ENCODE results near the gene PLXND1. TPM values are rescaled to one million over a fixed set of nuclear protein-coding genes. Genes with fewer than 3 reads are reported as not detected.
"Not testable (repeated sequence)": the region's sequence is repeated elsewhere in the genome, so short reads cannot be mapped to it uniquely, and the experiment has no call there.

PLXND1 gene, protein sequence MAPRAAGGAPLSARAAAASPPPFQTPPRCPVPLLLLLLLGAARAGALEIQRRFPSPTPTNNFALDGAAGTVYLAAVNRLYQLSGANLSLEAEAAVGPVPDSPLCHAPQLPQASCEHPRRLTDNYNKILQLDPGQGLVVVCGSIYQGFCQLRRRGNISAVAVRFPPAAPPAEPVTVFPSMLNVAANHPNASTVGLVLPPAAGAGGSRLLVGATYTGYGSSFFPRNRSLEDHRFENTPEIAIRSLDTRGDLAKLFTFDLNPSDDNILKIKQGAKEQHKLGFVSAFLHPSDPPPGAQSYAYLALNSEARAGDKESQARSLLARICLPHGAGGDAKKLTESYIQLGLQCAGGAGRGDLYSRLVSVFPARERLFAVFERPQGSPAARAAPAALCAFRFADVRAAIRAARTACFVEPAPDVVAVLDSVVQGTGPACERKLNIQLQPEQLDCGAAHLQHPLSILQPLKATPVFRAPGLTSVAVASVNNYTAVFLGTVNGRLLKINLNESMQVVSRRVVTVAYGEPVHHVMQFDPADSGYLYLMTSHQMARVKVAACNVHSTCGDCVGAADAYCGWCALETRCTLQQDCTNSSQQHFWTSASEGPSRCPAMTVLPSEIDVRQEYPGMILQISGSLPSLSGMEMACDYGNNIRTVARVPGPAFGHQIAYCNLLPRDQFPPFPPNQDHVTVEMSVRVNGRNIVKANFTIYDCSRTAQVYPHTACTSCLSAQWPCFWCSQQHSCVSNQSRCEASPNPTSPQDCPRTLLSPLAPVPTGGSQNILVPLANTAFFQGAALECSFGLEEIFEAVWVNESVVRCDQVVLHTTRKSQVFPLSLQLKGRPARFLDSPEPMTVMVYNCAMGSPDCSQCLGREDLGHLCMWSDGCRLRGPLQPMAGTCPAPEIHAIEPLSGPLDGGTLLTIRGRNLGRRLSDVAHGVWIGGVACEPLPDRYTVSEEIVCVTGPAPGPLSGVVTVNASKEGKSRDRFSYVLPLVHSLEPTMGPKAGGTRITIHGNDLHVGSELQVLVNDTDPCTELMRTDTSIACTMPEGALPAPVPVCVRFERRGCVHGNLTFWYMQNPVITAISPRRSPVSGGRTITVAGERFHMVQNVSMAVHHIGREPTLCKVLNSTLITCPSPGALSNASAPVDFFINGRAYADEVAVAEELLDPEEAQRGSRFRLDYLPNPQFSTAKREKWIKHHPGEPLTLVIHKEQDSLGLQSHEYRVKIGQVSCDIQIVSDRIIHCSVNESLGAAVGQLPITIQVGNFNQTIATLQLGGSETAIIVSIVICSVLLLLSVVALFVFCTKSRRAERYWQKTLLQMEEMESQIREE (N-terminal part only)
- 1 to 10 TPM; 2.8 to 4.8 TPM for total RNA-seq

DNA sequence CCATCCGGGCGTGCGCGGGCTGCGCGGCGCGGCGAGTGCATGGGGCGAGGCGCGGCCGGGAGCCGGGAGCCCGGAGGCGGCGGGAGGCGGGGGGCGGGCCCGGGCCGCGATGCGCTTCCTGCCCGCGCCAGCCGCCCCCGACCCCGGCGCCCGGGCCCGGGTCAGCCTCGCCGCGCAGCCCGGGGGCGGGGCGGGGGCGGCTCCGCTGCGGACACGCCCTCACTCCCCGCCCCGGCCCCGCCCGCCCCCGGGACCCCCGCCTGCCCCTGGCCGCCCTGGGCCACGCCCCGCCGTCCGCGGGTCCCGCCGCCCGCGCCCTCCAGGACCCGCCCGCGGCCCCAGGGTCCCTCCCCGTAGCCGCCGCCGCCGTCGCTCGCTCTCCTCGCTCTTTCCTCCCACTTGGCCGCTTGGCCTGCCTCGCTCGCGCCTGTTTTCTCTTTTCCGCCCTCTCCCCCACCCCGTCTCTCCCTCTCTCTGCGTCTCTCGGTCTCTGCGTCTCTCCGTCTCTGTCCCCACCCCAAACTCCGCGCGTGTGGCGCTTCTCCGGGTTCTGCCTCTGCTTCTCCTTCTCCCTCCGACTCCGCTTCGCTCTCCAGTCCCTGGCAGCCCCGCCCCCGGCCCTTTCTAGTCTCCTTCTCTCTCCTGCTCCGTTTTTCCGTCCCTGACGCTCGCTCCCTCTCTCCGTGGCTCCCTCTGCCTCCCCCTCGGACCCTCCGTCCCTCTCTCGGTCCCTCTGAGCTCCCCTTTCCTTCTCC lies at the start of gene PLXND1:
Gene PLXND1, minus strand, starts transcription at position 41 of the 755 bp plus-strand sequence. Its CDS starts 37 bp downstream, at position 4.
- ATAC-seq (peak; percentile 74 to 85), DNase-seq (ENCODE audit: low spot score) (no peak)
- no peaks in the 10 kb centered on the region for H3K9me3 Mint-ChIP-seq
- H3K4me3 Mint-ChIP-seq: peak within 1 kb of the TSS; percentile 93
- no peaks in the 10 kb centered on the region for H3K36me3 Mint-ChIP-seq
- H3K27ac Mint-ChIP-seq: peak within 1 kb of the TSS in 1 of 2 donors; percentile 58
- peaks cover 12 to 15% of the 10 kb centered on the region in 2 donors for H3K27me3 Mint-ChIP-seq
- H3K4me1 Mint-ChIP-seq (ENCODE audit: low read depth in 2 of 2): peaks cover 40 to 48% of the 10 kb centered on the region in 2 donors

DNA sequence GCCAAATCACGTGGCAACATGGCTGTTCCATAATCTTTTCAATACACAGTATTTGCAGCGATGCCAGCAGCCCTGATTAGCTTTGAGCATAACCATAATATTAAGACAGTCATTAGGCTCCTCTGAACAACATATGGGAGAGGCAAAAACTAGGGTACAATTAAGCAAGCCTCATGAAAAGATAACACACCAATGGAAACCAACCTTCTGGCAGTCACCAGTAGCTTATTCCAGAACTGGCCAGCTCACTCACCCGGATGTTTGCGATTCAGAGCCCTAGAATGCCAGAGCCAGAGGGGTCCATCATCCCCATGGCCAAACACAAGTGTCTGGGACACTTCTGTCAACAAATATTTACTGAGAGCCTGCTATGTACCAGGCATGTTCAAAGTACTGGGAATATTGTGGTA lies 48.8 kb upstream of the PLXND1 start:
- Mint-ChIP-seq H3K4me3 (no peak overlapping the region), H3K27me3 (no peaks in the 10 kb centered on the region), H3K9me3 (no peaks in the 10 kb centered on the region), H3K27ac (no peak overlapping the region), H3K4me1 (ENCODE audit: low read depth in 2 of 2) (peaks cover 10 to 11% of the 10 kb centered on the region in 2 donors), H3K36me3 (no peaks in the 10 kb centered on the region)
- ATAC-seq (no peak), DNase-seq (ENCODE audit: low spot score) (no peak)

DNA sequence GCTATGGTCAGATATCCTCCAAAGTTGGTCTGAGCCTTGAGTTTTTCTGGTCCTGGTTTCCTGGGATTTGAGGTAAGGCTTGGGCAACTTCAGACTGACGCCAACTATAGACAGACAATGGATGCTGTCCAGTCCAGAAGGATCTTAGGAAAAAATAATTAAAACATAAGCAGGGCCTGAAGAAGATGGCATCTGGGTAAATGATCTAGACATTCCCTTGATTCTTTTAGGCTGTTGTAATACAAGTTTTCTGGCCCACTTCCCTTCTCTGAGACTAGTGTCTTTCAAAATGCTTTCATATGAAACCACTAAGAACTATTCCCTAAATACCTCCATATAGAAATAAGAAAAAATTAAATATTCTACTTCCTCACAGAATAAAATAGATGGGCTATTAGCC lies 47.7 kb upstream of the PLXND1 start:
- ATAC-seq (no peak), DNase-seq (ENCODE audit: low spot score) (no peak)
- H3K9me3 Mint-ChIP-seq: no peaks in the 10 kb centered on the region
- H3K36me3 Mint-ChIP-seq: no peaks in the 10 kb centered on the region
- H3K27me3 Mint-ChIP-seq: no peaks in the 10 kb centered on the region
- no peak overlapping the region for H3K4me3 Mint-ChIP-seq
- peaks cover 13% of the 10 kb centered on the region in 2 donors for H3K4me1 Mint-ChIP-seq (ENCODE audit: low read depth in 2 of 2)
- H3K27ac Mint-ChIP-seq: no peak overlapping the region

DNA sequence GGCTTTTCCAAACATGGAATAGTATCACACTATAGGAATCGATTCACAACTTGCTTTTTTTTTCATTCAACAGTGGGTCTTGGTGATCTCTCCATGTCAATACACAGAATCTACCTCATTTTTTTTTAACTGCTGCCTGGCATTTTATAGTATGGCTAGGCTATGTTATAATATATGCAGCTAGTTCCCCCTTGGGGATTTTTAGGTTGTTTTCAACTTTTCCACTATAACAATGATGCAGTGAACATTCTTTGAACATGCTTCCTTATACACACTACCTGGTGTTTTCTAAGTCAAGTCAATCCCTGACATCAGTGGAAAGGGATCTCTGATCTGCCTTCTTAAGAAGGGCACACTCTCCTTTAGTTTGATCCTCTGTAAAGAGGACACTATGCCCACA lies 46.5 kb upstream of the PLXND1 start:
- no peaks in the 10 kb centered on the region for H3K36me3 Mint-ChIP-seq
- no peaks in the 10 kb centered on the region for H3K9me3 Mint-ChIP-seq
- H3K4me3 Mint-ChIP-seq: no peak overlapping the region
- no peak for ATAC-seq
- H3K4me1 Mint-ChIP-seq (ENCODE audit: low read depth in 2 of 2): peaks cover 8 to 9% of the 10 kb centered on the region in 2 donors
- no peak for DNase-seq (ENCODE audit: low spot score)
- H3K27me3 Mint-ChIP-seq: no peaks in the 10 kb centered on the region
- H3K27ac Mint-ChIP-seq: no peak overlapping the region

DNA sequence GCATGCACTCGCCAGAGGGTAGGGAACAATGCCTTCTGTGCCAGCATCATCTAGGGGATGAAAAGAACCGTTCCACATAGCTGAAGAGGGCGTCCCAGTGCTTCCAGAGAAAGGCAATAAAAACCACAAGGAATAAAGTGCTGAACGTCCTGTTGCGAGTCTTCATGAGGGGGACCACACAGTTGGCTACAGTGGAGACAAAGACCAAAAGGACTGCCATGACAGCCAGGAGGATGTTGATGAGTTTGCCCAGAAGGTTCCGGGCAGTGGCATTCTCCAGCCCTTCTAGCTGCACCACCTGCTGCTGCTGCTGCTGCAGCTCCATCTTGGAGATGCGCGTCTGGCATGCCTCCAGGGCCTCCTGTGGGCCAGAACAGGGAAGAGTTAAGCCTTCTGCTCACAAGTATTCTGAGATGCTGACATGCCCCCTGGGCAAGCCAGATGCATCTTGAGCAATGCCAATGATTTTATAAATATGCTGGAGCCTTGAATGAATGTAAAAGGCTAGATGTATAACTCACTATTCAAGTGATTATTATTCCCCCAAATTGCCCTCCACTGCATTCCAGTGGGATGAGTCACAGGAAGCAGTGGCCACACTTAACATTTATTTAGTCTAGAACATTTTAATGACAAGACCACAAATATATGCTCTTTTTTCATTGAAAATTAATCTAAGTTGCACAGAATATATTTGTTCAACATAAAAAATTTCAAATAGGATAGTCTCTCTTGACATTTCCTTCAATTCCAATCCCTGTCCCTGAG lies 45.1 kb upstream of the PLXND1 start:
- H3K27ac Mint-ChIP-seq: no peak overlapping the region
- ATAC-seq: no peak
- peaks cover 3 to 5% of the 10 kb centered on the region in 2 donors for H3K4me1 Mint-ChIP-seq (ENCODE audit: low read depth in 2 of 2)
- H3K27me3 Mint-ChIP-seq: no peaks in the 10 kb centered on the region
- no peaks in the 10 kb centered on the region for H3K36me3 Mint-ChIP-seq
- DNase-seq (ENCODE audit: low spot score): no peak
- H3K4me3 Mint-ChIP-seq: no peak overlapping the region
- no peaks in the 10 kb centered on the region for H3K9me3 Mint-ChIP-seq

DNA sequence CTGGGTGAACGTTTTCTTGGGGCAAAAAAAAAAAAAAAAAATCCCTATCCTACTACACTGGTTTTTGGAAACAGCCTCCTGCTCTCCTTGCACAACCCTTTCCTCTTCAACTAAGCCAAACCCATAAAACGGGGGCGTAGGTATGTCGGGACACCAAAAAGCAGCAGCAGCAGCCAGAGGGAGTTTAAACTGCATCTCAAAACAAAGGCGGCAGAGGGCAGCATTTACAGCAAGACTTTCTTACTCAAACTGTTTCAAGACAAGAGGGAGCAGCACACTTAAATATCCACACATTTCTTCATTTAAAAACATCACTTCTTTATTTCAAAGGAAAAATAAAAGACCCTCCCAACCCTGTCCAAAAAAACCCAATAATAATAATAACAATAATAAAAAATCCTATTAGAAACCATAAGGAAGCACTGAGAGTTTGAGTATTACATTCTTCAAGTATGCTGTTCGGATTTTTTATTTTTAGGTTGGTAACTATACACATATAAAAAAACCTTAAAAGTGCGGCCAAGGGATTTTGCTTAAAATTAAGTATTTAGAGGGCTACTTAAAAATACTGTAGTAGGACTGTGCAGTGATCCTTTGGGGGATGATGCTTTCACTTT lies 43.9 kb upstream of the PLXND1 start:
- ATAC-seq: no peak
- Mint-ChIP-seq H3K4me3 (no peak overlapping the region), H3K4me1 (ENCODE audit: low read depth in 2 of 2) (peaks cover 3 to 5% of the 10 kb centered on the region in 2 donors), H3K36me3 (no peaks in the 10 kb centered on the region), H3K27ac (no peak overlapping the region), H3K27me3 (no peaks in the 10 kb centered on the region), H3K9me3 (no peaks in the 10 kb centered on the region)
- DNase-seq (ENCODE audit: low spot score): no peak

DNA sequence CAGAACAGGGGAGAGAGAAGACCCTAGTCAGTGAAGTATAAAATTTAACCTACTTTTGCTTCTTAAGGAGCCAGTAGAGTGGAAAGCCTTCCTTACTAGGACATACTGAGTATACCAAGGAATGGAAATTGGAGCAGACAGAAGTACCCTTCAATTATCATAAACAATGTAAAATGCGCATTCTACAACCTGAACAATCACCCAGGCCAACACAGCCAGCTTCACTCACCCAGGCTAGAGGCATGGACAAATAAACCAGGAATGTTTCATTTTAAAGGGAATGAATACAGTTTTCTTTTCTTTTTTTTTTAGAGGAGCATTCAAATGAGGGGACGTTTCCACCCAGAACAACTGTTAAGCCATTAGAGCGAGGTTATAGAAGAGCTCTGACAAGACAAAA lies 41.9 kb upstream of the PLXND1 start:
- H3K36me3 Mint-ChIP-seq: no peaks in the 10 kb centered on the region
- H3K27ac Mint-ChIP-seq: no peak overlapping the region
- DNase-seq (ENCODE audit: low spot score): no peak
- H3K4me1 Mint-ChIP-seq (ENCODE audit: low read depth in 2 of 2): peaks cover 3 to 5% of the 10 kb centered on the region in 2 donors
- H3K4me3 Mint-ChIP-seq: no peak overlapping the region
- H3K9me3 Mint-ChIP-seq: no peaks in the 10 kb centered on the region
- no peak for ATAC-seq
- H3K27me3 Mint-ChIP-seq: no peaks in the 10 kb centered on the region

DNA sequence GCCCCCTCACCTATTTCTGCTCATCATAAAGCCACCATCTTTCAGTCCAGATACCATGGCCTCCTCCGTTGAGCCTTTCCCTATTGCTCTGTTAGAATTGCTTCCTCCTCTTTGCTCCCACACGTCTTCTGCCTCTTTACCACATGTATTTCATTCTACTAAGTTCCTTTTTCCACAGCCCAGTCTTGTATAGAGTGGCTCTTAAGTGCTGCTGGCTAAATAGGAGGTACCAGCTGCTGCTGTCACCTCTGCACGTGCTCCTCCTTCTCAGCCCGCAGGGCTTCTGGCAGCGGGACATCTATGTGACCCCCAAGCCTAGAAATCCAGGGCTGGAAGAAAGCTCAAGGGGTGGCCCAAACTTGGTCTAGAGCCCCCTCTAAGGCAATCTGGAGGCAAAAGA lies 38.8 kb upstream of the PLXND1 start:
- no peaks in the 10 kb centered on the region for H3K9me3 Mint-ChIP-seq
- H3K27ac Mint-ChIP-seq: no peak overlapping the region
- DNase-seq (ENCODE audit: low spot score) (no peak), ATAC-seq (no peak)
- no peaks in the 10 kb centered on the region for H3K27me3 Mint-ChIP-seq
- no peaks in the 10 kb centered on the region for H3K36me3 Mint-ChIP-seq
- H3K4me1 Mint-ChIP-seq (ENCODE audit: low read depth in 2 of 2): peaks cover 2 to 4% of the 10 kb centered on the region in 2 donors
- no peak overlapping the region for H3K4me3 Mint-ChIP-seq

DNA sequence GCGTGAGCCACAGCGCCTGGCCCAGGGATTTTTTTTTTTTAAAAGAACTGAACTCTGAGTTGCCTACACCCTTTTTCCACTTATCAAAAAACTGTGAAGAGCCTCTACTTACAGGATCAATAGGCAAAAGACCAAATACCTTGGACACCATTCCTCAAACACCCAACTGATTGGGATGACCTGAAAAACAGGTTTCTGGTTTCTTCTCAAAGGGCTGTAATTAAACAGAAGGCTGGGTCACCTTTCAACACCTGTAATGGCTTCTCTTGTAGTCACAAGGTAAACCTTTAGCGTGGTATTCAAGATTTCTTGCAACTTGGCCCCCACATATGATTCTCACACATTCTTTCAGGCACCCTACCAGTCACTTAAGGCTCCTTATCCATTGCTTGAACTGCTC lies 38.4 kb upstream of the PLXND1 start:
- Mint-ChIP-seq H3K4me3 (no peak overlapping the region), H3K27me3 (no peaks in the 10 kb centered on the region), H3K27ac (no peak overlapping the region), H3K4me1 (ENCODE audit: low read depth in 2 of 2) (no peaks in the 10 kb centered on the region), H3K36me3 (no peaks in the 10 kb centered on the region), H3K9me3 (no peaks in the 10 kb centered on the region)
- ATAC-seq (no peak), DNase-seq (ENCODE audit: low spot score) (no peak)

DNA sequence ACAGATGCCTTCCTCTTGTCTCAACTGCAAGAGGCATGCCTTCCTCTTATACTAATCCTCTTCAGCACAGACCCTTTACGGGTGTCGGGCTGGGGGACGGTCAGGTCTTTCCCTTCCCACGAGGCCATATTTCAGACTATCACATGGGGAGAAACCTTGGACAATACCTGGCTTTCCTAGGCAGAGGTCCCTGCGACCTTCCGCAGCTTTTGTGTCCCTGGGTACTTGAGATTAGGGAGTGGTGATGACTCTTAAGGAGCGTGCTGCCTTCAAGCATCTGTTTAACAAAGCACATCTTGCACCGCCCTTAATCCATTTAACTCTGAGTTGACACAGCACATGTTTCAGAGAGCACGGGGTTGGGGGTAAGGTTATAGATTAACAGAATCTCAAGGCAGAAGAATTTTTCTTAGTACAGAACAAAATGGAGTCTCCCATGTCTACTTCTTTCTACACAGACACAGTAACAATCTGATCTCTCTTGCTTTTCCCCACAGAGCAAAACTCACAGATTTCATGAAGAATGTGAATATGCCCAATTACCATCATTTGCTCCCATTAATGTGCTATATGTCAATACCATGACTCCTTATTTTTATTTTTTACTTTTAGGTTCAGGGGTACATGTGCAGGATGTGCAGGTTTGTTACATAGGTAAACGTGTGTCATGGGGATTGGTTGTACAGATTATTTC lies 35.2 kb upstream of the PLXND1 start:
- not testable (repeated sequence) for H3K4me1 Mint-ChIP-seq (ENCODE audit: low read depth in 2 of 2); H3K9me3 Mint-ChIP-seq; H3K27me3 Mint-ChIP-seq; H3K4me3 Mint-ChIP-seq; ATAC-seq; H3K36me3 Mint-ChIP-seq; DNase-seq (ENCODE audit: low spot score); H3K27ac Mint-ChIP-seq

DNA sequence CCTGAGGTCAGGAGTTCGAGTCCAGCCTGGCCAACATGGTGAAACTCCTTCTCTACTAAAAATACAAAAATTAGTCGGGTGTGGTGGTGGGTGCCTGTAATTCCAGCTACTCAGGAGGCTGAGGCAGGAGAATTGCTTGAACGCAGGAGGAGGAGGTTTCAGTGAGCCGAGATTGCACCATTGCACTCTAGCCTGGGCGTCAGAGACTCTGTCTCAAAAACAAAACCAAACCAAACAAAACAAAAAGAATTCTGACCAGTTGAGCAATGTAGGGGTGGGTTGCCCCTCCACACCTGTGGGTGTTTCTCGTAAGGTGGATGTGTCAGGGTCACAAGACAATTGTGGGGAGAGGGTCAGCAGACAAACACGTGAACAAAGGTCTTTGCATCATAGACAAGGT lies 34.5 kb upstream of the PLXND1 start:
- ATAC-seq: not testable (repeated sequence)

DNA sequence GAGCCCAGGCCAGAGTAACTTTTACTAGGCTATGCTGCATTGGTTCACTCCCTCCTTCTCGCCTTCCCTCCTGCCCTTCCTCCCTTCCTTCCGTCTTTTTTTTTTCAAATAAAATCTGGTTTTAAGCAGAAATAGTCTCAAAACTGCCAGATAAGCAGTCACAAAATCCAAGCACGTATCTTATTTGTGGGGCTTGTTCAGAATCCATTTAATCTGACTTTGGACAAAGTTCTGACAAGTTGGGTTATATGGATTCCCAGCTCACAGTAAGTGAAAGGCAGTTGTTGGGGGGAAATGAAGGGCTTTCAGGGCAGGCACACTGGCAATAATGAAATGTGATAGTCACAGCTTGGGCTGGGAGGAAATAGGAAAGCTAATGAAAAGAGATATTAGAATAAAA lies 32.0 kb upstream of the PLXND1 start:
- H3K4me1 Mint-ChIP-seq (ENCODE audit: low read depth in 2 of 2): peaks cover 4 to 9% of the 10 kb centered on the region in 2 donors
- no peak overlapping the region for H3K27ac Mint-ChIP-seq
- H3K9me3 Mint-ChIP-seq: no peaks in the 10 kb centered on the region
- H3K36me3 Mint-ChIP-seq: no peaks in the 10 kb centered on the region
- DNase-seq (ENCODE audit: low spot score): no peak
- peaks cover 3 to 9% of the 10 kb centered on the region in 2 donors for H3K27me3 Mint-ChIP-seq
- no peak for ATAC-seq
- H3K4me3 Mint-ChIP-seq: no peak overlapping the region

More for the DNA sequence above, 34.5 kb upstream of the PLXND1 start:
- H3K27me3 Mint-ChIP-seq; H3K9me3 Mint-ChIP-seq; H3K27ac Mint-ChIP-seq; H3K4me3 Mint-ChIP-seq; H3K36me3 Mint-ChIP-seq; DNase-seq (ENCODE audit: low spot score); H3K4me1 Mint-ChIP-seq (ENCODE audit: low read depth in 2 of 2): not testable (repeated sequence)
